ENCODE data around the gene PRPF4.
"Not testable (repeated sequence)": the region's sequence is repeated elsewhere in the genome, so short reads cannot be mapped to it uniquely, and the experiment has no call there.

Gene PRPF4

DNA sequence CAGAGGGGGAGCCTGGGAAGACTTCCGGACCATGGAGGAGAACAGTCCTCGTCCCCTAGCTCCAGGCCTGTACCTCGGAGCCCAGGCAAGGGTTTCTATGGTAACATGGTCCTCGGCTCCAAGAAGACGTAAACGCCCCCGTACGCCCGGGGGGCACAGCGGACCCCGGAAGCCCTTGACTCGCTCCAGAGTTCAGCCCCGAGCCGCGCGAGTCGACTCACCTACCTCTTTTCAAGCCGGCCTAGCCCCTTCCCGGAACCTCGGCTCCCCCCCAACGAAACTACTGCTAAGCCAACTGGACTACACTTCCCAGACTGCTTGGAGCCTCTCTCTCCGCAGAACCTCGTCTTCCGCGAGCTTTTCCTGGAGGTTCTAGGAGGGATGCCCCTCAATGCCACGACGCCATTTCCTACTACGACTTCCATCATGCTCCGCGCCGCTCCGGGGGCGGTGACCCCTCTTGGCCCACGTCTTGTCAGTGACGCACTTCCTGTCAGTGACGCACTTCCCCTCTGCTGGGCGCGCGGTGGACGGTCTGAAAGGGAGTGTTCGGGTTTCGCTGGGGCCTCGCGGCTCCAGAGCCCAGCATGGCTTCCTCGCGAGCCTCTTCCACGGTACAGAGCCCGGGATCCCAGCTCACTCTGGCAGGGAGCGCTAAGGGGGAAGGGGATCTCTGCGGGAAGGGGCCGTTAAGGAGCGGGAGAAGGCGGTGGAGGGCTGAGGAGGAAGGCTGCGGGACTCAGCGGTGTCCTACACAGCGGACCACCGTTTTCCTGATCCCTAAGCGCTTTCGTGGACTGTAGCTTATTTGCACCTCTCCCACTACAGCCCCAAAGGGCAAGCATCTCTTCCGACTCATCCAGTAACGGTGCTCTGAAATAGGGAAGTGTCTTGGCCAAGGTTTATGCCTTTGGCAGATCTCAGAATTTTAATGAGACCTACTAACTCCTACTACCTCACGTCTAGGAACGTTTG, at the start of gene PRPF4, which contains the start of gene CDC26:
PRPF4 (plus strand) TSS at position 502 of the 975 bp plus-strand sequence; CDS start at position 588, 86 bp downstream.
CDC26 (minus strand) TSS at position 416 of the 975 bp plus-strand sequence. CDS start 3,065 bp downstream, outside the sequence.
- DNase-seq (ENCODE audit: low read depth) = peak; percentile 85
- peak within 1 kb of the TSS; percentile 97 for H3K4me3 ChIP-seq (ENCODE audit: low read depth, low read length)

DNA sequence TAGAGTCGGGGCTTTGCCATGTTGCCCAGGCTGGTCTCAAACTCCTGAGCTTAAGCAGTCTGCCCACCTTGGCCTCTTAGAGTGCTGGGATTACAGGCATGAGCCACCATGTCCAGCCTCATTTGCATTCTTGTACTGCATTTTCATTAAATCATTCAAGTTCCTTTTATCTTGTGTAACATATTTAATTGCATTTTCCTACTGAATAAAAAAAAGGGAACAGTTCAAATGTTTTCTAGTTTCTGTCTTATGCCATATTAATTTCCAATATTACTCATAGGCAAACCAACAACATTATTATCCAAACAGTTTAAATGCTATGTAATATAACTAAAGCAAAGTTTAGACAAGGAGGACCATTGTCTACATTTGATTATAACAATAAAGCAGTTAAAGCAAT, 48.0 kb upstream of the PRPF4 start:
- H3K4me3 ChIP-seq (ENCODE audit: low read depth, low read length) = no peak overlapping the region
- no peak for DNase-seq (ENCODE audit: low read depth)
- TF ChIP-seq, protein P1, sequence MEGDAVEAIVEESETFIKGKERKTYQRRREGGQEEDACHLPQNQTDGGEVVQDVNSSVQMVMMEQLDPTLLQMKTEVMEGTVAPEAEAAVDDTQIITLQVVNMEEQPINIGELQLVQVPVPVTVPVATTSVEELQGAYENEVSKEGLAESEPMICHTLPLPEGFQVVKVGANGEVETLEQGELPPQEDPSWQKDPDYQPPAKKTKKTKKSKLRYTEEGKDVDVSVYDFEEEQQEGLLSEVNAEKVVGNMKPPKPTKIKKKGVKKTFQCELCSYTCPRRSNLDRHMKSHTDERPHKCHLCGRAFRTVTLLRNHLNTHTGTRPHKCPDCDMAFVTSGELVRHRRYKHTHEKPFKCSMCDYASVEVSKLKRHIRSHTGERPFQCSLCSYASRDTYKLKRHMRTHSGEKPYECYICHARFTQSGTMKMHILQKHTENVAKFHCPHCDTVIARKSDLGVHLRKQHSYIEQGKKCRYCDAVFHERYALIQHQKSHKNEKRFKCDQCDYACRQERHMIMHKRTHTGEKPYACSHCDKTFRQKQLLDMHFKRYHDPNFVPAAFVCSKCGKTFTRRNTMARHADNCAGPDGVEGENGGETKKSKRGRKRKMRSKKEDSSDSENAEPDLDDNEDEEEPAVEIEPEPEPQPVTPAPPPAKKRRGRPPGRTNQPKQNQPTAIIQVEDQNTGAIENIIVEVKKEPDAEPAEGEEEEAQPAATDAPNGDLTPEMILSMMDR (IDR thresholded peaks at IDR 0.05; ENCODE audit: control insufficient read depth, extremely low read depth, insufficient read depth) = no peak

More for the DNA sequence above, at the start of gene PRPF4, which contains the start of gene CDC26:
- TF ChIP-seq, protein P1 (IDR thresholded peaks at IDR 0.05; ENCODE audit: control insufficient read depth, extremely low read depth, insufficient read depth) = no peak

DNA sequence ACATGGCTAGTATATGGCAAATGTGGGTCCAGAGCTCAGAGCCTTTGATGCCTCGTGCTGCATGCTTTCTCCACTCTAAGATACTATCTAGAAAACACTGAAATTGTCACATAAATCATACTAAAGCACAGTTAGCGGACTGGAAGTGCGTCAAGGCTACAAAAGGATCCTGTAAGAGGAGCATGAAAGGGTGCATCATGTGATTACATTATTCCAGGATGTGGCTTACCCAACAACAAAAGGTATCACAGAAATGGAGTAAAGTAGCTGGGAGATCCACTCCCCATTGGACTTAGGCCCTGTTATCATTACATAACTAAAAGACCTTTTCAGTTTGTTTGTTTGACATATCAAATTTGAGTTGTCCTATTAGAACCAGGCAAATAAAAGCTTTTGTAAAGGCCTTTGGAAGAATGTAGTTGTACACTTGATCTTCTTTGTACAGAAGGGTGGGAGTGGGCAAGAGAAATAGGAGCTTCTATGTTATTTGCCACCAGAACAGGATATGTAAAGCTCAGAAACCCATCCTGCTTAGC, 47.3 kb upstream of the PRPF4 start:
- no peak overlapping the region for H3K4me3 ChIP-seq (ENCODE audit: low read depth, low read length)
- no peak for DNase-seq (ENCODE audit: low read depth)
- TF ChIP-seq, protein P1 (IDR thresholded peaks at IDR 0.05; ENCODE audit: control insufficient read depth, extremely low read depth, insufficient read depth) = no peak

- H3K4me3 ChIP-seq (ENCODE audit: low read depth, low read length) = no peak overlapping the region
- TF ChIP-seq, protein P1 (IDR thresholded peaks at IDR 0.05; ENCODE audit: control insufficient read depth, extremely low read depth, insufficient read depth) = no peak
- DNase-seq (ENCODE audit: low read depth) = no peak
These were observed 43.8 kb upstream of the PRPF4 start for GRCh38 chr9:113231701-113232100.

- DNase-seq (ENCODE audit: low read depth) = not testable (repeated sequence)
These were observed 39.7 kb upstream of the PRPF4 start for GRCh38 chr9:113235701-113236255.

GRCh38 chr9:113237026-113237425, 38.4 kb upstream of the PRPF4 start:
- no peak for DNase-seq (ENCODE audit: low read depth)
- H3K4me3 ChIP-seq (ENCODE audit: low read depth, low read length) = no peak overlapping the region
- TF ChIP-seq, protein P1 (IDR thresholded peaks at IDR 0.05; ENCODE audit: control insufficient read depth, extremely low read depth, insufficient read depth) = no peak

More at GRCh38 chr9:113235701-113236255, 39.7 kb upstream of the PRPF4 start:
- H3K4me3 ChIP-seq (ENCODE audit: low read depth, low read length) = not testable (repeated sequence)
